Stimulated activated CD4-positive, alpha-beta T cell treated with anti-CD3 and anti-CD28 coated beads, TNF-alpha, amount 100 ng/mL, for 1 hour (primary cell): ENCODE results near the gene CLCN1.
"Not testable (repeated sequence)": the region's sequence is repeated elsewhere in the genome, so short reads cannot be mapped to it uniquely, and the experiment has no call there.

Source experiments
- DNase-seq, 3 donors: peaks; one replicate each; pipeline ENCODE4 v3.0.0-alpha.2; 2020; ENCODE audit warnings: low read depth in 3 of 3, low spot score in 1 of 3

Gene CLCN1

DNA sequence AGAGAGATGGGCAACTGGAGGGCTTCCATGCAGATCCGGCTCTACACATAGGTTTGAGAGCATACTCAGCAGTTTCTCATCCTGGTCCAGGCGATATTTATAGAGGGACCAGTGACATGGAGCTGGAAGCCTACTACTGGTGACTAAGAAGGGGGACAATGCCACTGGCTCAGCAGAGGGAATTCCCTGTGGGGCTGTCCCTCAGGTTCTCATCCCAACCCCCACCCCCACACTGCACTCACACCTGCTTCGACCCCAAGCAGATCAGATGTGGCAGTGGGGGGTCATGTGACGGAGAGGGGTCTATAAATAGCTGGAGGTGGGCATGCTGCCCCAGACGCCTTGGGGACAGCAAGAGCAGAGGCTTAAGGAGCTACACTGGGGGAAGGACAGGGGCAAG lies at the start of gene CLCN1:
CLCN1 (plus strand) TSS at position 336 of the 400 bp plus-strand sequence. CDS start 102 bp downstream, outside the sequence.
- DNase-seq: no peak

DNA sequence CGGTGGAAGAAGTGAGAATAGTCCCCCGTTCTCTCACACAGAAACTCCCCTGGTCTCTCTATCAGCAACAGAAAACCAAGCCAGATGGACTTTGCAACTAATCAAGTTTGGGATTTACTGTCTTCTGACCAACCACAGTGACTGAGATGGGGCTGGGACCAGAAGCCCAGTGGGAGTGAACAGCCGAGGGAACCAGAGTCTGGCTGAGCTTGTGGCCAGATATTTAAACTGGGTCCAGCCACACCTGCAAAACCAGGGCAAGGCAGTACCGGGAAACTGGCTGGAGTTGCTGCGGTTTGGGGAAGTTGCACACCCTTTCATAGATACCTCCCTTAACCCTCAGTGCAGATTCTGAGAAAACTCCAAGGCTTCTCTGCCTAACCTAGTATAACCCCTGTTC lies 46.7 kb upstream of the CLCN1 start:
- no peak for DNase-seq

DNA sequence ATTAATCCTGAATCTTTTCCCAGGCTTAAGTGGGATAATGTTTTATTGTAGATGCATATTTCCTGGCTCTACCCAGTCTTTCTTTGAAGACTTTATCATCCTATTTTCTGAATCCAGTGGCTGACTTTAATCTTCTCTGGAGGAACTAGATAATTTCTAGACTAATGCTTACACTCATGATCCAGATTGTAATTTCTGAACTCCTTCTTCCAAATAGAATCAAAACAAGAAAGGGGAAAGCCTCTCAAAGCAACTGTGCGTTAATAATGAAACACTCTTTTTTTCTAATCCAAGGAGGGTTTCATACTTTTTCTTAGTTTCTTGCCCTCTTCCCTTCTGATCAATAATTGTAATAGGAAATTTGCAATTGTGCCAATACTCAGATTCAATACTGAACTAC lies 44.7 kb upstream of the CLCN1 start:
- no peak for DNase-seq

DNA sequence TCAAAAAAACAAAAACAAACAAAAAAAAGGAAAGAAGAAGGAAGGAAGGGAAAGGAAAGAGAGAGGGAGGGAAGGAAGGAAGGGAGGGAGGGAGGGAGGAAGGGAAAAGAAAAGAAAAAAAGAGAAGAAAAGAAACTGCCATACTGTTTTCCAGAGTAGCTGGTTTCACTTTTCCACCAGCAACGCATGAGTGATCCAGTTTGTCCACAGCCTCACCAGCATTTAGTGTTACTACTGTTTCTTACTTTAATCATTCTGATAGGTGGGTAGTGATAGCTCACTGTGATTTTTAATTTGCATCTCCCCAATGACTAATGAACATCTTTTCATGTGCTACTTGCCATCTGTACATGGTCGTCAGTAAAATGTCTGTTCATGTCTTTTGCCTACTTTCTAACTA lies 43.0 kb upstream of the CLCN1 start:
- DNase-seq: no peak

DNA sequence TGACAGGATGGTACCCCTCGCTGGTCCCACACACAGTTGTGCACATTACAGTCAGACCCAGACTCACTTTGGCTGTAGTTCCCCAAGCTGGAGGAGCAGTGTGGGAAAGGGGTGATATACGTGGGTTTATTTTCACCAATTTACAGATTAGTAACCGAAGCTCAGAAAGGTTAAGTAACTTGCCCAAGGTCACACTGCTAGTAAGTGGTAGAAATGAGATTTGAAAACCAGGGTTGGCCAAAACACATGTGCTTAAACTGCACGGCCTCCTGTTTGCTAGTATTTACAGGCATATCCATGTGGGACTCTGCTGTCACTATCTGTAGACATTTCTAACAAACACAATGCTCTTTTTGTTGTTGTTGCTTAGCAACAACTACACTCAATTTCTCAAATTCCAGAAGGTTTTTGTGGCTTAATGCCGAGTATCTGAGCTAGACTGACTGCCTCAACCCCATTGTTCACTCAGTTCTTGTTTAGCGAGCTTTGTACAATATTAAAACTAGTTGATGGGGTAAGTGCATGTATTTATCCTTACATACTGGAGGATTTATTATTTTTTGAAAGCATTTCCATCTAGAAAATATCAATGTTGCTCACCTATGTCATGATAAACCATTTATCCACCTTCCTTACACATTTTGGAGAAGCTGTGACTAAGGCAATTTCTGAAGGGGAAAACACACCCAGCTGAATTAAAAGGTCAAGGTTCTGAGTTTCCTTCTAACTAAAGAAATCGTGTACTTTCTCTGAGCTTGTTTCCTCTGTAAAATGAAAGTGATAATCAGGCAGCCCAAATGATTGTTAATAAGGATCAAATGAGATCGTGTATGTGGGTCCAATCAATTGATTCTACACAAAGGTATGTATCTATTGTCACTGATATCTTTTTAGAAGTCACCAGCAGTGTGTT lies 36.5 kb upstream of the CLCN1 start:
- DNase-seq: no peak

DNA sequence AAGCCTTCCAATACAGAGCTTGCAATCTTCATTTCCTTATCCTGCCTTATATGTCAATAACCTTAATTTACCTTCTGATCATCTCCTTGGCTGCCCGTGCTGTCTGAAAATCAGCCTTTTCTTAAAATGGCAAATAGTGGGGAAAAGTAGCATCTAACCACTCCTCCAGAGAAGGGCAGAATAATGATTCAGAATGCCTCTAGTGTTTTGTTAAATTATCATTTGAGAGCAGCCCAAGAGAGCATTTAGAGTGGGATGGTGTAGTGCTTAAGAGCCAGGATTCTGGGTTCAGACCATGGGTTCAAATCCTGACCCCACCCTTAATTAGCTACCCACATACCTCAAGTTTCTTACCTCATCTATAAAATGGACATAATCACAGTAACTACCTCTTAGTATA lies 35.8 kb upstream of the CLCN1 start:
- no peak for DNase-seq

DNA sequence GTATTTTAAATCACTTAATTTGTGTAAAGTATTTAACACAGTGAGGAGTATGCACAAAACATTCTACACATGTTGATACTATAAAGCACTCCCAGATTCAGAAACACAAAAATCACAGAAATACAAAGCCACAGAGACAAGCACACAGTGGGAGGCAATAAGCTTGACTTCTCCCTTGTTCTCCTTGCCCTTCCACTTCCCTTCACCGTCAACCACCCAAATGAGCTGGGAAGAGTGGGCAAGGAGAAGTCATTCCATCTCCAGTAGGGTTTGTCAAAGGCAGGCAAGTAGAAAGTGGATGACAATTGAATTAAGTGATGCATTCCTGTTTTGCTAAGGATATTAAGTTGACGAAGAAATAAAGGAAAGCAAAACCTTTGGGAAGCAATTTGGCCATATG lies 35.3 kb upstream of the CLCN1 start:
- no peak for DNase-seq

DNA sequence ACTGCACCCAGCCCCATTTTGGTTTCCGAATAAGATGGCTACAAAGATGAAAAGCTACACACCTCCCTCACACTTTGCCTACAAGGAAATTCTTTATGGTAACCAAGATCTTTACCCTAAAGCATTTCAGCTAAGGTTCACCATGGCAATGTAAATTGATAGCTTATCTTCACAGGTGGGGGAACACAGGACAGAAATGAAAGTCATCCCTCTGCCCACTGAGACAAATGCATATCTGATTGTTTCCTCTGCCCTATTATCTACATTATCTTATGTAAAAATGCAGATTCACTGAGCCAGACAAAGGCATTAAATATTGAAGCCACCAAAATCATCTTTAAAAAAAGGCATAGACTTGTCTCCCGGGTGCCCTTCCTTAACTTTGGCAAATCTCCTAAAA lies 34.4 kb upstream of the CLCN1 start:
- DNase-seq: no peak

DNA sequence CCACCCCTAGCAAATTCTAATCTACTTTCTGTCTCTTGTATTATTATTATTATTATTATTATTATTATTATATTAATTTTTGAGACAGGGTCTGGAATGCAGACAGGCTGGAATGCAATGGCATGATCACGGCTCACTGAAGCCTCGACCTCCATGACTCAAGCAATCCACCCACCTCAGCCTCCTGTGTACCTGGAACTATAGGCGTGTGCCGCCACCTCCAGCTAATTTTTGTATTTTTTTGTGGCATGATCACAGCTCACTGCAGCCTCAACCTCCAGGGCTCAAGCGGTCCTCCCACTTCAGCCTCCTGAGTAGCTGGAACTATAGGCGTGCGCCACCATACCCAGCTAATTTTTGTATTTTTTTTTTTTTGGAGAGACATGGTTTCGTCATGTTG lies 33.8 kb upstream of the CLCN1 start:
- no peak for DNase-seq

DNA sequence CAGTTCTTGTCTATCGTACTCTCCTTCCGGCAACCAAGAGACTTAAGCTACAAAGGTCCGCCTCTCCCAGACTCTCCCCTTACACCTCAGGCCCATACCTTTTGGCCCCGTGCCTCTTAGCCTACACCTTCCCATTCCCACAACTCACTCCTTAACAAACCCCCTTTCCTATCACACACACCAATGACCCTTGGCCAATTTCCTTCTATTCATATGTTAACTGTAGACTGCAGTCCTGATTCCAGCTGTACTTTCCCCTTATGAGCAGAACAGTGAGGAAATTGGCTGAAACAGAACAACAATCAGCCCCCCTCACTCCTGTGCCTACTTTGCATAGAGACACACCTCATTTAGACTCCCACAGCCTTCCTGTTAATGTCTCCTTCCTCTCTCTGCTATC lies 32.5 kb upstream of the CLCN1 start:
- no peak for DNase-seq

DNA sequence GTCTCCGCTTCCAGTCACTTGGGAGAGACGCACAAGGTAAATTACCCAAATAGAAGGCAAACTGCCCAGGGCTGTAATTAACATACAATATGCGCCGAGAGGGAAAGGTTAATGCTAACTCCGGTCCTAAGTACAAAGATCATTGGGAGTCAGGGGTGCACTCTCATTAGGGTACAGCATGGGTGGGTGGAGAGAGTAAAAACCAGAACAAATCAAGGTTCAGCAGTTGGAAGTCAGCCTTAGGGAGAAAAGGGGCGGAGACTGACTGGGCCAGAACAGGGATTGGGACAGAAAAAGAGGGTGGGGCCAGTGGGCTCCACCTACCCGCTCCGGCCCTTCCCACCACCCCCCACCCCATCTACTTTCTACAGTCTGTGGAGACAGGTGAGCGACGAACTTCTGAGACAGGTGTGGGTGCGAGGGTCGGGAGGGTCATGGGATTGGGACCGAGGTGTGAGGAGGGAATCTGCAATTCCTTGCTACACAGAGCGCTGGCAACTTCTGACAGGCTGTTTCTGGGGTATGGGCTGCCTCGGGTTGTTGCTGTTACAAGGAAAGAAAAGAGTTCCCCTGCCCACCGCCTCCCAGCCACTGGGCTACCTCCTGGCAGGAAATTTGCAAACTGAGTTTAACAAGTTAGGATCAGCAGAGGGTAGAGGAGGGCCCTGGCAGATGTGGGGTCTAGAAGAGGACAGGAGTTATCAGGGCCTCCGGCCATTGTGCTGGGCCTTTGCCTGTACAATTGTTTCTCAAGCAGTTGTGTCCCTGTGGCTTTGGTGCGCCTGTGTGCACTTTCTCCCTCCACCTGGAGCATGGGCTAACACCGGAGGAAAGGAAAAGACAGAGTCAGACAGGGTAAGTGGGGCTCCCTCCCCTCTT lies 31.1 kb upstream of the CLCN1 start, which contains the start of gene TMEM139:
TMEM139 (plus strand) TSS at position 368 of the 879 bp plus-strand sequence. CDS start 1,000 bp downstream, outside the sequence.
- no peak for DNase-seq

DNA sequence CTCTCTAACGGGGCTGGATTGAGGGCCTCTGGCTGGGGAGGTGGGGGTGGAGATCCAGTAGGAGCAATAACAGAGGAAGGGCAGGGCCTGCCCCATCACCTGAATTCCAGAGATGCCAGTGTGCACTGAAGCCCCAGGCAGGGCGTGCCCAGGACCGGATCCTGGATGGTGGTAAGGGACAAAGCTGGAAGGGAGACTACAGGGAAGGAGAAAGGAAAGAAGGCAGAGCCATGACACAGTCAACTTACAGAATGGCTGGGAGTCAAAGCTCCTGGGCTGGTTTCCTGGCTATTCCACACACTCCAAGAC lies 30.5 kb upstream of the CLCN1 start:
- DNase-seq: no peak

DNA sequence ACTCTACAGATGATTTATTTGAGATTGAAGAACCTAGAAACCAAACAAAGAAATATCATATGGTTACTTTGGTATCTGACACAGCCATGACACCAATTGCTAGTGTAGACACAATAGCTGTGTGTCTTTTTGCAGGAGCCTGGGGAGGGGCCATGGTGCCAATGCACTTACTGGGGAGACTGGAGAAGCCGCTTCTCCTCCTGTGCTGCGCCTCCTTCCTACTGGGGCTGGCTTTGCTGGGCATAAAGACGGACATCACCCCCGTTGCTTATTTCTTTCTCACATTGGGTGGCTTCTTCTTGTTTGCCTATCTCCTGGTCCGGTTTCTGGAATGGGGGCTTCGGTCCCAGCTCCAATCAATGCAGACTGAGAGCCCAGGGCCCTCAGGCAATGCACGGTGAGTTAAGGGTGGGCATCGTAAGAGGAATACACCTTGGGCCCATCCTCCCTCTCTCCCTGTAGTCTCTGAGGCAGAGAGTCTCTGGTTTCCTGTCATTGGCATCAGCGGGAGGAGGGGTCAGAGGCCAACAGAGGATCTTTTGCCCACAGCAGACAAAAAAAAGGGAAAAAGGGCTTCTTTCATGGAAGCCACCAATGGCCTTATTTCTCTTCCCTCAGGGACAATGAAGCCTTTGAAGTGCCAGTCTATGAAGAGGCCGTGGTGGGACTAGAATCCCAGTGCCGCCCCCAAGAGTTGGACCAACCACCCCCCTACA lies 29.9 kb upstream of the CLCN1 start:
- no peak for DNase-seq

DNA sequence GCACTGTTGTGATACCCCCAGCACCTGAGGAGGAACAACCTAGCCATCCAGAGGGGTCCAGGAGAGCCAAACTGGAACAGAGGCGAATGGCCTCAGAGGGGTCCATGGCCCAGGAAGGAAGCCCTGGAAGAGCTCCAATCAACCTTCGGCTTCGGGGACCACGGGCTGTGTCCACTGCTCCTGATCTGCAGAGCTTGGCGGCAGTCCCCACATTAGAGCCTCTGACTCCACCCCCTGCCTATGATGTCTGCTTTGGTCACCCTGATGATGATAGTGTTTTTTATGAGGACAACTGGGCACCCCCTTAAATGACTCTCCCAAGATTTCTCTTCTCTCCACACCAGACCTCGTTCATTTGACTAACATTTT lies 29.4 kb upstream of the CLCN1 start:
- no peak for DNase-seq

DNA sequence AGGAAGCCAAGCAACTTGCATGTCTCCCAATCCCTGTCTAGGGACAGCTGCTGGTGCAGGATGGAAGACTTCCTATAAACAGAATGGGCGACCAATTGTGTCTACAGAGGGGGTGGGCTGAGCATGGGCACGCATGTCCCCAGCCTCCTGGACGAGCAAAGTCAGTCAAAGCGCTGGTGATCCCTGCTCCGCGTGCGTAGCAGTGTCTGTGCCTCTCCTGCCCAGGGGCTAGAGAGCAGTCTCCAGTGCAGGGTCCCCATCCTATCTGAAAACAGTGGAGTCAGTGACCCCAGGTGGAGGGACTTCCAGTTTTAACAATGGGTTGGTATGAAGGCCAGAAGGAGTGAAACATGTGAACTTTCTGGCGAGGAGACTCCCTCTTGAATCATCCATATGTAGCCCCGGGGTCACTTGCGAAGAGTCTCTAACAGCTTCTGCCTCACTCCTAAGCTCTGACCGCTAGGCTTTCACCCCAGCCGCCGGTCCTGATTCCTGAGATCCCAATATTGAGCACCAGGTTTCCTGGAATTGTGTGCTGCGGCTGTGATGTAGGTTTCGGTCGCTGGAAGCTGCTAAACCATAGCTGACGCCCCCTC lies 28.5 kb upstream of the CLCN1 start:
- no peak for DNase-seq

DNA sequence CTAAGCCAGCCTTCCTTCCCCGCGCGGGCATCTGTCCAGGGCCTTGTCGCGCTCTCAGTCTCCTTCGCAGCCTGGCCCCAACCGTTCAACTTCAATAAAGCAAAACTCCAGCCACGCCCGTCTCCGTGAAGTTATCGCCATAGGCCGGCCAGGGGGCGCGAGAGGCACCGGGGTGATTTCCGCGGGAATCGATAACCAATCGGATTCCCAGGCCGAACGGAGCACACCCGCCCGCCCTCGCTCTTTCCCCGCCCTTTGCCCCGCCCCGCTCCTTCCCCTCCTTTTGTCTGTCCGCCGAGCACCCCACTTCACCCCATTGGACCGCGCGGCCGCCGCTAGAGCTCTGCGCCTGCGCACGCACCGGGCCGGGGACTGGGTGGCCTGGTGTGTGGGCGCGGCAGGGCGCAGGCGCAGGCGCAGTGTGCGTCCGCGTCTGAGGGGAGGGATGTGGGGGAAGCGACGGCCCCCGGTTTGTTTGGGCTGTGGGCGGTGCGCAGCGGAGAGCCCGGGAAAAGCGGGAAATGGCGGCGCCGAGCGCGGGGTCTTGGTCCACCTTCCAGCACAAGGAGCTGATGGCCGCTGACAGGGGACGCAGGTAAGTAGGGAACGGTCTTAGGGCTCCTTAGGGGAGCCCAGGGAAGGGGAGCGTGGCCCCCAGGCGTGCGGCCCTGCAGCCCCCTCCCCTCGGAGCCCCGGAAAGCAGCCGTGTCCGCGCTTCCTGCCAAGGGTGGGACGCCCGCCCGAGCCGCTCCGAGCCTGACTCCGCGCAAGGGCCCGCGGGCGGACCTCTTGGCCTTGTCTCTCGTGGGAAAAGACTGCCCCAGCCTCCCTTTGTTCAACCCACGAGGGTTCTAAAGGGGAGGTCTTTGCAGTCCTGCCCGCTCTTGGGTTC lies 27.7 kb upstream of the CLCN1 start, which contains the start of gene CASP2:
CASP2 (plus strand) TSS at position 417 of the 892 bp plus-strand sequence; CDS start at position 522, 105 bp downstream.
- DNase-seq: peak; percentile 97 to 99 (median 98)

DNA sequence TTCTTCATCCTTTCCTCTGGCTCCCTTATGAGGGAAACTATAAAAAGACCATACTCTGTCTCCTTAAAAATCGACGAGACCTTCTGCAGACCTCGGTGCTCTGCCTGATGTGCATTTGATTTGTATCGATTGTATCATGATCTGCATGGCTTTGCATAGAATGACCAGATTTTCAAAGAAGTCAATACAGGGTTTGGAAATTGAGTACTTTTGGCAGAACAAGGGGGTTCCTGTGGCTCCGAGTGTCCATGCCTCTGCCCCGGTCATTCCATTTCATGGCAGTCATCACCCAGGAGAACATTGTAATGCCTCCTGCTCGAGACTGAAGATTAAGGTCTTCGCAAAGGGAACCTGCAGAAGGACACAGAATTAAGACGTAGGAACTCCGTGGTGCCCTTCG lies 27.1 kb upstream of the CLCN1 start:
- DNase-seq: no peak

DNA sequence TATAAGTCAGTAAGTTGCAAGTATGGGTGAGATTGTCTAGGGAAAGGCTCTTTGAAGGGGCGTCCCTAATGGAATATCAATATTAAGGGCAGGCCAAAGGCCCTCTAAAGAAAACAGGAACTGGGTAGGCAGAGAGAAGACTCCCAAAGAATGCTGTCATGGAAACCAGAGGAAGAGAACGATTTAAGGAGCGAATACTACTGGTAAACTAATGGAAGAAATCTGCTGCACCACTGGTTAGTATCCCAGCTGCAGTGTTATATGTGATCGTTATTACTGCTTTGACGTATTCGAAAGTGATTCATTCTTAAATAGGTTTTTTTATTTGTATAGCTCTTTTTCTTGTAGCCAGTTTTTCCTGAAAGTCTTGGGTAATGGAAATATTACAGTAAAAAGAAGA lies 26.5 kb upstream of the CLCN1 start:
- no peak for DNase-seq

DNA sequence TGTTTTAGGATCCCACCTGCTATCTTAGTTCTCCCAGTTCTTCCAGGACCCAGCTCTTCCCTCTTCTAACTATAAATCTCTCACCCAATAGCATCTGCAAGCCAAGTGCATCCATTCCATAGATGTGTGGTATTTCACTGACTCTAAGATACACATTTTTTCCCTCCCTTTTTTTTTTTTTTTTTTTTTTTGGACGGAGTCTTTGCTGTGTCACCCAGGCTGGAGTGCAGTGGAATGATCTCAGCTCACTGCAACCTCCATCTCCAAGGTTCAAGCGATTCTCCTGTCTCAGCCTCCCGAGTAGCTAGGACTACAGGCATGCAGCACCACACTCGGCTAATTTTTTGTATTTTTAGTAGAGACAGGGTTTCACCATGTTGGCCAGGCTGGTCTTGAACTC lies 26.0 kb upstream of the CLCN1 start:
- DNase-seq: not testable (repeated sequence)

DNA sequence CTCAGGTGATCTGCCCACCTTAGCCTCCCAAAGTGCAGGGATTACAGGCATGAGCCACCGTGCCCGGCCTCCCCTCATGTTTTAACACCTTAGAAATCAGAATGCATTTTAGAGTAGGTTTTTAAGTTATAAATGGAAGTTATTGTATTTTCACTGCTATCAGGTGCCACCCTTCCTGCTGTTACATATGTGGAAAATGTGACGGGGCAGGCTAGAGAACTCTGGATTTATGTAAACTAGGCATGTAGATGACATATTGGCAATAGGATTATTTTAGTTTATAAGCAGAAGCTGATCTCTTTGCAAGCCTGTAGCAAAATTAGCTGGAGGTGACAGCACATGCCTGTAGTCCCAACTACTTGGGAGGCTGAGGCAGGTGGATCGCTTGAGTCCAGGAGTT lies 25.6 kb upstream of the CLCN1 start:
- no peak for DNase-seq
